ACC112 (cell line): ENCODE results near the gene RPS3.
A peak's percentile ranks its signal among the peaks of the same experiment; 100 is the strongest.

ENCODE experiments used
- H2AFZ ChIP-seq: fragments of 200-600 bp; sonication (generic); one replicate; pipeline ENCODE4 v1.6.0; 2017; ENCODE audit warnings: antibody characterized with exemption, low read length; ENCODE audit not compliant: unreplicated experiment
- H3K27ac ChIP-seq: fragments of 200-600 bp; sonication (generic); 2 replicates; pipeline ENCODE4 v1.5.1; 2014; ENCODE audit warnings: low read depth, mild to moderate bottlenecking, antibody characterized with exemption, low read length, moderate library complexity
- H3K27me3 ChIP-seq: fragments of 200-600 bp; sonication (generic); 2 replicates; pipeline ENCODE4 v1.6.1; 2014; ENCODE audit warnings: mild to moderate bottlenecking, antibody characterized with exemption, low read length, moderate library complexity, mixed read lengths; ENCODE audit not compliant: insufficient read depth
- H3K36me3 ChIP-seq: fragments of 200-600 bp; sonication (generic); 2 replicates; pipeline ENCODE4 v1.6.1; 2016; ENCODE audit warnings: mild to moderate bottlenecking, antibody characterized with exemption, low read length, moderate library complexity, mixed read lengths; ENCODE audit not compliant: insufficient read depth
- H3K4me1 ChIP-seq: fragments of 200-600 bp; sonication (generic); one replicate; pipeline ENCODE4 v1.6.1; 2016; ENCODE audit warnings: low read length, mixed read lengths; ENCODE audit not compliant: insufficient read depth, unreplicated experiment, control insufficient read depth
- H3K4me3 ChIP-seq: fragments of 200-600 bp; sonication (generic); 2 replicates; pipeline ENCODE4 v1.5.1; 2014; ENCODE audit warnings: mild to moderate bottlenecking, low read depth, low read length
- H3K79me2 ChIP-seq: fragments of 200-600 bp; sonication (generic); one replicate; pipeline ENCODE4 v1.6.0; 2016; ENCODE audit warnings: low read length; ENCODE audit not compliant: control insufficient read depth, unreplicated experiment, insufficient read depth

The RPS3 gene

GRCh38 chr11:75380716-75381420 lies 18.4 kb upstream of the RPS3 start:
- H2AFZ ChIP-seq: no peak overlapping the region
- H3K27ac ChIP-seq: no peak overlapping the region
- no peaks in the 10 kb centered on the region for H3K27me3 ChIP-seq
- H3K36me3 ChIP-seq: no peaks in the 10 kb centered on the region
- H3K4me3 ChIP-seq: no peak overlapping the region
- H3K79me2 ChIP-seq: no peaks in the 10 kb centered on the region
- peaks cover 1% of the 10 kb centered on the region for H3K4me1 ChIP-seq

DNA sequence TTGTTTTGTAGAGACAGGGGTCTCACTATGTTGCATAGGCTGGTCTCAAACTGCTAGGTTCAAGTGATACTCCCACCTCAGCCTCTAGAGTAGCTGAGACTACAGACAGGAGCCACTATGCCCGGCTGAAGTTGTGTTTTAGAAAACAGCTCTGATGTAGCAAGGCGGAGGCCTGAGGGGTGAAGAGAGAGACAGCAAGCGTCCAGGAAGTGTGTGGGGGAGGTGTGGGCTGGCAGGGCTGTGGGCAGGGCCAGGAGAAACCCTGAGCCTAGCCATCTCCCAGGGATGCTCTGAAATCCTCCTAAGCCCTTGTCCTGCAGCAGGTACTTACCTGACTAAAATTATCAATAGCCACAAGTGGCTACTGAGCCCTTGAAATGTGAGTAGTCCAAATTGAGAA lies 16.1 kb upstream of the RPS3 start:
- no peak overlapping the region for H2AFZ ChIP-seq
- H3K4me1 ChIP-seq: peaks cover 10% of the 10 kb centered on the region
- H3K27ac ChIP-seq: no peak overlapping the region
- H3K36me3 ChIP-seq: no peaks in the 10 kb centered on the region
- H3K4me3 ChIP-seq: no peak overlapping the region
- H3K27me3 ChIP-seq: no peaks in the 10 kb centered on the region
- H3K79me2 ChIP-seq: no peaks in the 10 kb centered on the region

GRCh38 chr11:75384438-75385080 lies 14.8 kb upstream of the RPS3 start:
- no peak overlapping the region for H2AFZ ChIP-seq
- peaks cover 14% of the 10 kb centered on the region for H3K4me1 ChIP-seq
- no peak overlapping the region for H3K4me3 ChIP-seq
- H3K27me3 ChIP-seq: no peaks in the 10 kb centered on the region
- H3K27ac ChIP-seq: no peak overlapping the region
- H3K79me2 ChIP-seq: no peaks in the 10 kb centered on the region
- H3K36me3 ChIP-seq: no peaks in the 10 kb centered on the region

- Histone ChIP-seq H3K27ac (no peak overlapping the region), H3K36me3 (no peaks in the 10 kb centered on the region), H2AFZ (peak overlapping the region; percentile 23), H3K4me3 (no peak overlapping the region), H3K27me3 (no peaks in the 10 kb centered on the region), H3K79me2 (no peaks in the 10 kb centered on the region), H3K4me1 (peaks cover 14% of the 10 kb centered on the region)
Observed at GRCh38 chr11:75386942-75387630, 12.2 kb upstream of the RPS3 start.

GRCh38 chr11:75387736-75388294 lies 11.5 kb upstream of the RPS3 start:
- Histone ChIP-seq H3K27ac (no peak overlapping the region), H3K79me2 (no peaks in the 10 kb centered on the region), H3K4me3 (no peak overlapping the region), H2AFZ (no peak overlapping the region), H3K27me3 (no peaks in the 10 kb centered on the region), H3K4me1 (peaks cover 14% of the 10 kb centered on the region), H3K36me3 (no peaks in the 10 kb centered on the region)

GRCh38 chr11:75388386-75389275 lies 10.7 kb upstream of the RPS3 start:
- no peak overlapping the region for H3K4me3 ChIP-seq
- no peaks in the 10 kb centered on the region for H3K27me3 ChIP-seq
- H3K4me1 ChIP-seq: peaks cover 14% of the 10 kb centered on the region
- H3K36me3 ChIP-seq: no peaks in the 10 kb centered on the region
- no peak overlapping the region for H2AFZ ChIP-seq
- H3K27ac ChIP-seq: no peak overlapping the region
- no peaks in the 10 kb centered on the region for H3K79me2 ChIP-seq

DNA sequence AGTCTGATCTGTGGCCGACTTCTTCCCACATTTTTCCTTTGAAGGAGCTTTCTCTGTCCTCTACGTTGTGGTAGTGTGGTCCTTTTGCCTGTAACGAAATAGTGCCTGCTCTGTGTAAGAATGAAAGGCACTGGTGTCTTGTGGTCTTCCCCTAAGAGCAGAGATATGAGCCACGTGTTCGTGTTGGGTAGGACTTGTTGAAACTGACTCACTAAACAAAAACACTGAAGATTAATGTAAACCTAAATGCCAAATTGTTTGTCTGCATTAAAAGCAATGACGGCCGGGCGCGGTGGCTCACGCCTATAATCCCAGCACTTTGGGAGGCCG lies 10.1 kb upstream of the RPS3 start:
- Histone ChIP-seq H2AFZ (no peak overlapping the region), H3K27ac (no peak overlapping the region), H3K79me2 (no peaks in the 10 kb centered on the region), H3K4me1 (peaks cover 14% of the 10 kb centered on the region), H3K4me3 (no peak overlapping the region), H3K27me3 (no peaks in the 10 kb centered on the region), H3K36me3 (no peaks in the 10 kb centered on the region)

GRCh38 chr11:75389925-75390324 lies 9.4 kb upstream of the RPS3 start:
- no peak overlapping the region for H2AFZ ChIP-seq
- H3K27me3 ChIP-seq: no peaks in the 10 kb centered on the region
- no peak overlapping the region for H3K4me3 ChIP-seq
- H3K36me3 ChIP-seq: no peaks in the 10 kb centered on the region
- H3K27ac ChIP-seq: no peak overlapping the region
- H3K79me2 ChIP-seq: no peaks in the 10 kb centered on the region
- peaks cover 14% of the 10 kb centered on the region for H3K4me1 ChIP-seq

GRCh38 chr11:75394085-75394840 lies 5.1 kb upstream of the RPS3 start:
- Histone ChIP-seq H3K4me1 (no peaks in the 10 kb centered on the region), H3K27ac (no peak overlapping the region), H3K4me3 (no peak overlapping the region)

GRCh38 chr11:75398906-75399305 lies 412 bp upstream of the RPS3 start:
- peak overlapping the region; percentile 94; the same call in 1 of the 2 replicates for H3K4me3 ChIP-seq

More at GRCh38 chr11:75394085-75394840, 5.1 kb upstream of the RPS3 start:
- Histone ChIP-seq H3K36me3 (no peaks in the 10 kb centered on the region), H3K79me2 (peaks cover under 1% of the 10 kb centered on the region), H3K27me3 (no peaks in the 10 kb centered on the region), H2AFZ (no peak overlapping the region)

More at GRCh38 chr11:75398906-75399305, 412 bp upstream of the RPS3 start:
- Histone ChIP-seq H3K79me2 (peaks cover 46% of the 10 kb centered on the region), H3K27ac (no peak overlapping the region), H3K4me1 (peaks cover 26% of the 10 kb centered on the region), H2AFZ (peak overlapping the region; percentile 37), H3K27me3 (no peaks in the 10 kb centered on the region), H3K36me3 (peaks cover 37% of the 10 kb centered on the region)
